T-helper 17 cell (primary cell): ENCODE data around the gene IL1R2. TPM values are rescaled to one million over a fixed set of nuclear protein-coding genes. Genes with fewer than 3 reads are reported as not detected.

Experiments used
- ATAC-seq: fragments of 150-1000 bp; cut with Tn5 transposase; 2 replicates; pipeline ENCODE4 v1.10.0; 2021; ENCODE audit warnings: mild to moderate bottlenecking, moderate library complexity
- DNase-seq, 3 donors: peaks; one replicate each; pipeline versions ENCODE4 v3.0.0 to v3.0.0-alpha.2; 2020 to 2021
- H3K9me3 ChIP-seq: one replicate; pipeline ENCODE4 v1.7.0; 2013; ENCODE audit warnings: low read length, mild to moderate bottlenecking; ENCODE audit not compliant: control insufficient read depth, poor library complexity, severe bottlenecking
- H3K27ac Mint-ChIP-seq: one replicate; pipeline ENCODE4 v1.8.0; 2022; ENCODE audit warnings: mild to moderate bottlenecking, moderate library complexity, mixed read lengths
- H3K27me3 Mint-ChIP-seq: one replicate; pipeline ENCODE4 v1.8.0; 2022; ENCODE audit warnings: mixed read lengths
- H3K36me3 Mint-ChIP-seq: one replicate; pipeline ENCODE4 v1.8.0; 2022; ENCODE audit warnings: low read depth, mixed read lengths
- H3K4me1 Mint-ChIP-seq: one replicate; pipeline ENCODE4 v1.8.0; 2022; ENCODE audit warnings: mild to moderate bottlenecking, mixed read lengths
- H3K4me3 Mint-ChIP-seq: one replicate; pipeline ENCODE4 v1.8.0; 2022; ENCODE audit warnings: mild to moderate bottlenecking, moderate library complexity, mixed read lengths
- total RNA-seq, 4 donors: library from RNA in 2 of 4; stranded (reverse) in 2 of 4; gene quantifications; one replicate each; pipeline ENCODE4 v1.2.3 and lab custom pipeline; 2022 to 2026

The IL1R2 gene
- total RNA-seq, 2 donors from 2014 or later: 1.1 to 1.9 TPM

DNA sequence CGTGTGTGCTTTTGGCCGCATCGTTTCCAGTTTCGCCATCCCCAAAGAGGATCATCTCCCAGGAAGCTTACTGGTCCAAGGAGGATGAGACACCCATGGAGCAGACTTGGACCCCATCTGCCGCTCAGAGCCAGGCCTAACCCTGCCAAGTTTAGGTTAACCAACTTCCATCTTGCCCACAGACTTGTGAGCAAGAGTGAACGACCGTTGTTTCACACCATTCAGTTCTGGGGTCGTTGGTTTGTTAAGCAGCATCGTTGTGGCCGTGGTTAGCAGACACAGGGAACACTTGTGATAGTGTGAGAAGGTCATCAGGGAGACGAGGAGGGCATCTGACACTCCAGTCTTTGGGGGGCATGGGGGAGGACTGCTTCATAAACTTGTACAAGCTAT lies 15.1 kb downstream of the IL1R2 start:
- Mint-ChIP-seq H3K4me3 (peak overlapping the region; percentile 74), H3K36me3 (peaks cover 4% of the 10 kb centered on the region), H3K4me1 (peaks cover 14% of the 10 kb centered on the region), H3K27me3 (peaks cover 39% of the 10 kb centered on the region), H3K27ac (peak overlapping the region; percentile 45)
- ATAC-seq: no peak
- DNase-seq: no peak
- no peaks in the 10 kb centered on the region for H3K9me3 ChIP-seq

DNA sequence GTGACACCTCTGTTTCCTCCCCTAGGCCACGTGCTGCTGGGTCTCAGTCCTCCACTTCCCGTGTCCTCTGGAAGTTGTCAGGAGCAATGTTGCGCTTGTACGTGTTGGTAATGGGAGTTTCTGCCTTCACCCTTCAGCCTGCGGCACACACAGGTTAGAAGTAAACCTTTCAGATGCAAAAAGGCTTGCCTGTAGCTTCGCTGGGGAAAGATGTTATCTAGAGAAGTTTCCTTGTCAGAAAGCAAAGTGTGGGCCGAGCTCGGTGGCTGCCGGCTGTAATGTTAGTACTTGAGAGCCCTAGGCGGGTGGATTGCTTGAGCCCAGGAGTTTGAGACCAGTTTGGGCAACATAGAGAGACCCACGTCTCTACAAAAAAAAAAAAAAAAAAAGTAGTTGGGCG lies 16.7 kb downstream of the IL1R2 start:
- Mint-ChIP-seq H3K27ac (no peak overlapping the region), H3K27me3 (peaks cover 39% of the 10 kb centered on the region), H3K36me3 (peaks cover 4% of the 10 kb centered on the region), H3K4me3 (peak overlapping the region; percentile 19), H3K4me1 (peaks cover 14% of the 10 kb centered on the region)
- DNase-seq (no peak), ATAC-seq (no peak)
- no peaks in the 10 kb centered on the region for H3K9me3 ChIP-seq

- no peak for DNase-seq
- Mint-ChIP-seq H3K27ac (no peak overlapping the region), H3K4me1 (peaks cover 14% of the 10 kb centered on the region), H3K27me3 (peaks cover 39% of the 10 kb centered on the region), H3K36me3 (peaks cover 4% of the 10 kb centered on the region), H3K4me3 (no peak overlapping the region)
- ATAC-seq: no peak
- H3K9me3 ChIP-seq: no peaks in the 10 kb centered on the region
These were observed 17.8 kb downstream of the IL1R2 start for GRCh38 chr2:102009557-102009956.

GRCh38 chr2:102010902-102011301 lies 19.1 kb downstream of the IL1R2 start:
- Mint-ChIP-seq H3K36me3 (peaks cover 4% of the 10 kb centered on the region), H3K27ac (peak overlapping the region; percentile 89), H3K4me3 (peak overlapping the region; percentile 43), H3K27me3 (peaks cover 38% of the 10 kb centered on the region), H3K4me1 (peaks cover 14% of the 10 kb centered on the region)
- no peak for DNase-seq
- no peak for ATAC-seq
- H3K9me3 ChIP-seq: no peaks in the 10 kb centered on the region

GRCh38 chr2:102012061-102012614 lies 20.4 kb downstream of the IL1R2 start:
- ATAC-seq (no peak), DNase-seq (no peak)
- no peaks in the 10 kb centered on the region for H3K9me3 ChIP-seq
- no peak overlapping the region for H3K4me3 Mint-ChIP-seq
- peak overlapping the region; percentile 89 for H3K27ac Mint-ChIP-seq
- H3K4me1 Mint-ChIP-seq: peaks cover 7% of the 10 kb centered on the region
- H3K36me3 Mint-ChIP-seq: peaks cover 4% of the 10 kb centered on the region
- peaks cover 29% of the 10 kb centered on the region for H3K27me3 Mint-ChIP-seq

GRCh38 chr2:102013206-102014040 lies 21.7 kb downstream of the IL1R2 start:
- Mint-ChIP-seq H3K27me3 (peaks cover 20% of the 10 kb centered on the region), H3K27ac (no peak overlapping the region), H3K36me3 (peaks cover 2% of the 10 kb centered on the region), H3K4me1 (peaks cover 6% of the 10 kb centered on the region), H3K4me3 (no peak overlapping the region)
- no peaks in the 10 kb centered on the region for H3K9me3 ChIP-seq
- ATAC-seq (no peak), DNase-seq (no peak)

DNA sequence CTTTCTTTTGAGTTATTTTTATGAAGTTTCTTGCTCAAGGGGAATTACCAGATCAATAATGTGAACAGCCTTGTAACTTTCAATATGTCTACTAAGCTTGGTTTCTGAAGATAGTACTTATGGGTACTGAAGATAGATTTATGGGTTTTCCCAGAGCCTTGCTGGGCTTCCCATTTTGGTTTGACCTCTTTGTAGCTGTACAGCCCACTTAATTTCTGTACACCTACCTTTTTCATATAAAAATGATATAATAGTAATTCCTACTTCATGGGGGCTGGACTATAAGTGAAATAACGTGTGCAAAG lies 22.2 kb downstream of the IL1R2 start:
- H3K9me3 ChIP-seq: no peaks in the 10 kb centered on the region
- ATAC-seq (no peak), DNase-seq (no peak)
- Mint-ChIP-seq H3K4me1 (peaks cover 6% of the 10 kb centered on the region), H3K27ac (no peak overlapping the region), H3K4me3 (no peak overlapping the region), H3K27me3 (peaks cover 16% of the 10 kb centered on the region), H3K36me3 (peaks cover 2% of the 10 kb centered on the region)

GRCh38 chr2:102015399-102015798 lies 23.6 kb downstream of the IL1R2 start:
- Mint-ChIP-seq H3K27me3 (peaks cover 7% of the 10 kb centered on the region), H3K4me1 (peaks cover 6% of the 10 kb centered on the region), H3K27ac (no peak overlapping the region), H3K4me3 (no peak overlapping the region), H3K36me3 (peaks cover 2% of the 10 kb centered on the region)
- DNase-seq (no peak), ATAC-seq (no peak)
- no peaks in the 10 kb centered on the region for H3K9me3 ChIP-seq

DNA sequence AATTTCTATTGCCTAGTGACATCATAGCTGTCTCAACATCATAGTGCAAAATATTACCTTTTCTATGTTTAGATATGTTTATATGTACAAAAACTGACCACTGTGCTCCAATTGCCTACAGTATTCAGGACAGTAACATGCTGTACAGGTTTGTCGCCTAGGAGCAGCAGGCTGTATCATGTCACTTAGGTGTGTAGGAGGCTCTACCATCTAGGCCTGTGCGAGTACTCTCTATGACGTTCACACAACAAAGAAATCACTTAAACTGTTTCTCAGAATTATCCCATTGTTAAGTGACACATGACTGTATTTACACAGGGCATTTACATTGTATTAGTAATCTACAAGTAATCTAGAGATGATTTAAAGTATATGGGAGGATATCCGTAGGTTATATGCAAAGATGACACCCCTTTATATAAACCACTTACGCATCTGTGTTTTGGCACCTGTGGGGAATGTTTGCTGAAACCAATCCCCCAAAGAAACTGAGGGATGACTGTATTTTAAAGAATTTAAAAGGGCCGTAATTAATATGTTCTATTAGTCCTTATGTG lies 24.7 kb downstream of the IL1R2 start:
- no peak for ATAC-seq
- no peaks in the 10 kb centered on the region for H3K27me3 Mint-ChIP-seq
- no peak overlapping the region for H3K4me3 Mint-ChIP-seq
- DNase-seq: no peak
- no peaks in the 10 kb centered on the region for H3K36me3 Mint-ChIP-seq
- H3K9me3 ChIP-seq: no peaks in the 10 kb centered on the region
- no peak overlapping the region for H3K27ac Mint-ChIP-seq
- peaks cover 4% of the 10 kb centered on the region for H3K4me1 Mint-ChIP-seq

DNA sequence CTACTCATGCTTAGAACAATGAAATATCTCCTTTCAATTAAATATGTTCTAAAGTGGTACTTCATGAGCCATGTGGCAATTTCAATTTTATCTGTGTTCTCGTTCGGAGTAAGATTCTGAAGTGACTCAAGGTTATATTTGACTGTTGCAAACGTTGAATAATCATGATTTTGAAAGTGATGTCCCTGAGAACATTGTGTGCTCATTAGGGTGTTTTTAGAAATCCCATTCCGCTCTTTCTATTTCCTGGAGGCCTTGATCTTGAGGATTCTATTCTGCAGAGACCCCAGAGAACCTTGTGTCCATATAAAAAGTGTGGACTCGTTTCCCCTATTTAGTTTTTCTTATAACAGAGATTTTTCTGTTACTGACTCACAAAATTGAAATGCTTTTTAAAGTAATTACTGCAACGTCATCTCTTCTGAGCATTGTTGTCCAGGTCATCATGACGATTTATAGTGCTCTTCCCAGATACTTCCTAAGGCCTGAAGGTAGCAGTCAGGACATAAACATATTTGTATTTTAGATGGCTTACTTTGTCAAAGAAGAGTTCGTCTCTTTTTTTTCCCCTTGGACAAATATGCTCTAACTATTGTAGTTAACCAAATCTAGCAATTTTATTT lies 27.2 kb downstream of the IL1R2 start:
- no peak for ATAC-seq
- no peaks in the 10 kb centered on the region for H3K9me3 ChIP-seq
- Mint-ChIP-seq H3K36me3 (no peaks in the 10 kb centered on the region), H3K4me3 (no peak overlapping the region), H3K27ac (no peak overlapping the region), H3K4me1 (peaks cover 7% of the 10 kb centered on the region), H3K27me3 (peaks cover 4% of the 10 kb centered on the region)
- no peak for DNase-seq

- peaks cover 4% of the 10 kb centered on the region for H3K27me3 Mint-ChIP-seq
- no peaks in the 10 kb centered on the region for H3K9me3 ChIP-seq
- peaks cover 12% of the 10 kb centered on the region for H3K4me1 Mint-ChIP-seq
- DNase-seq: peak; percentile 64 to 83 (median 67)
- no peaks in the 10 kb centered on the region for H3K36me3 Mint-ChIP-seq
- ATAC-seq: peak; percentile 97
- no peak overlapping the region for H3K27ac Mint-ChIP-seq
- H3K4me3 Mint-ChIP-seq: peak overlapping the region; percentile 21
These were observed 28.9 kb downstream of the IL1R2 start for GRCh38 chr2:102020596-102021170.

GRCh38 chr2:102021779-102022178 lies 30.0 kb downstream of the IL1R2 start:
- H3K9me3 ChIP-seq: no peaks in the 10 kb centered on the region
- peak overlapping the region; percentile 47 for H3K4me3 Mint-ChIP-seq
- H3K27me3 Mint-ChIP-seq: peaks cover 4% of the 10 kb centered on the region
- ATAC-seq (no peak), DNase-seq (no peak)
- H3K27ac Mint-ChIP-seq: peak overlapping the region; percentile 61
- peaks cover 13% of the 10 kb centered on the region for H3K4me1 Mint-ChIP-seq
- H3K36me3 Mint-ChIP-seq: no peaks in the 10 kb centered on the region

- ATAC-seq (no peak), DNase-seq (no peak)
- no peaks in the 10 kb centered on the region for H3K9me3 ChIP-seq
- no peak overlapping the region for H3K4me3 Mint-ChIP-seq
- H3K27ac Mint-ChIP-seq: no peak overlapping the region
- H3K36me3 Mint-ChIP-seq: no peaks in the 10 kb centered on the region
- H3K27me3 Mint-ChIP-seq: peaks cover 4% of the 10 kb centered on the region
- peaks cover 20% of the 10 kb centered on the region for H3K4me1 Mint-ChIP-seq
These were observed 31.3 kb downstream of the IL1R2 start for GRCh38 chr2:102022884-102023539.
